ENCODE results near the gene THAP7.
"Not testable (repeated sequence)": the region's sequence is repeated elsewhere in the genome, so short reads cannot be mapped to it uniquely, and the experiment has no call there.

THAP7 gene

GRCh38 chr22:20978419-20978818, 23.5 kb downstream of the THAP7 start:
- no peak for DNase-seq (ENCODE audit: low spot score)

- DNase-seq (ENCODE audit: low spot score) = no peak
Observed at GRCh38 chr22:20977516-20978170, 24.3 kb downstream of the THAP7 start.

- DNase-seq (ENCODE audit: low spot score) = no peak
Observed at GRCh38 chr22:20977019-20977418, 24.9 kb downstream of the THAP7 start.

- no peak for DNase-seq (ENCODE audit: low spot score)
Observed at GRCh38 chr22:20976291-20976877, 25.5 kb downstream of the THAP7 start.

GRCh38 chr22:20975541-20976290, 26.2 kb downstream of the THAP7 start:
- no peak for DNase-seq (ENCODE audit: low spot score)

GRCh38 chr22:20974336-20974955, 27.5 kb downstream of the THAP7 start:
- no peak for DNase-seq (ENCODE audit: low spot score)

- DNase-seq (ENCODE audit: low spot score) = no peak
Observed at GRCh38 chr22:20973634-20974286, 28.2 kb downstream of the THAP7 start.

- DNase-seq (ENCODE audit: low spot score) = no peak
Observed at GRCh38 chr22:20972933-20973577, 28.9 kb downstream of the THAP7 start.

- DNase-seq (ENCODE audit: low spot score) = not testable (repeated sequence)
Observed at GRCh38 chr22:20972014-20972694, 29.8 kb downstream of the THAP7 start.

GRCh38 chr22:20970939-20971657, 30.8 kb downstream of the THAP7 start:
- no peak for DNase-seq (ENCODE audit: low spot score)

- DNase-seq (ENCODE audit: low spot score) = no peak
Observed at GRCh38 chr22:20968281-20968977, 33.5 kb downstream of the THAP7 start.

GRCh38 chr22:20967697-20968211, 34.2 kb downstream of the THAP7 start:
- no peak for DNase-seq (ENCODE audit: low spot score)

GRCh38 chr22:20966883-20967696, 34.8 kb downstream of the THAP7 start, which contains the start of gene AIFM3:
AIFM3 (plus strand) TSS chr22:20967255; CDS start chr22:20967945, 690 bp downstream.
- DNase-seq (ENCODE audit: low spot score) = no peak

- no peak for DNase-seq (ENCODE audit: low spot score)
Observed at GRCh38 chr22:20965888-20966855, 35.7 kb downstream of the THAP7 start.

GRCh38 chr22:20965104-20965887, 36.6 kb downstream of the THAP7 start:
- no peak for DNase-seq (ENCODE audit: low spot score)

GRCh38 chr22:20964799-20965103, 37.2 kb downstream of the THAP7 start:
- DNase-seq (ENCODE audit: low spot score) = no peak

All from left forelimb (tissue), 1 donor.